GM23248 (cell line): ENCODE data around the gene UBASH3A. TPM values are rescaled to one million over a fixed set of nuclear protein-coding genes. Genes with fewer than 3 reads are reported as not detected.

Source experiments
- DNase-seq: peaks from one replicate; pipeline ENCODE4 v3.0.0-alpha.2; 2015
- H2AFZ ChIP-seq: fragments of 200-600 bp; sonication (generic); 2 replicates; pipeline ENCODE4 v1.6.1; 2016; ENCODE audit warnings: antibody characterized with exemption
- H3F3A ChIP-seq: fragments of 200-600 bp; sonication (generic); 2 replicates; pipeline ENCODE4 v1.6.1; 2016; ENCODE audit warnings: mild to moderate bottlenecking, antibody characterized with exemption, mixed run types; ENCODE audit not compliant: insufficient read depth
- H3K27ac ChIP-seq: fragments of 200-600 bp; sonication (generic); 2 replicates; pipeline ENCODE4 v1.5.1; 2016; ENCODE audit warnings: mild to moderate bottlenecking
- H3K27me3 ChIP-seq: fragments of 200-600 bp; sonication (generic); replicated peaks from 2 replicates; pipeline ENCODE4 v1.6.1; 2016; ENCODE audit warnings: mild to moderate bottlenecking; ENCODE audit not compliant: insufficient read depth
- H3K36me3 ChIP-seq: fragments of 200-600 bp; sonication (generic); 2 replicates; pipeline ENCODE4 v1.6.1; 2016; ENCODE audit warnings: low read depth, mild to moderate bottlenecking
- H3K4me1 ChIP-seq: fragments of 200-600 bp; sonication (generic); 2 replicates; pipeline ENCODE4 v1.6.1; 2016; ENCODE audit warnings: mild to moderate bottlenecking; ENCODE audit not compliant: insufficient read depth
- H3K4me2 ChIP-seq: fragments of 200-600 bp; sonication (generic); one replicate; pipeline ENCODE4 v1.6.1; 2016; ENCODE audit warnings: mild to moderate bottlenecking; ENCODE audit not compliant: unreplicated experiment
- H3K4me3 ChIP-seq: fragments of 200-600 bp; sonication (generic); 2 replicates; pipeline ENCODE4 v1.5.1; 2016; ENCODE audit warnings: mild to moderate bottlenecking
- H3K79me2 ChIP-seq: fragments of 200-600 bp; sonication (generic); 2 replicates; pipeline ENCODE4 v1.6.1; 2016; ENCODE audit warnings: mild to moderate bottlenecking; ENCODE audit not compliant: insufficient read depth
- H3K9ac ChIP-seq: fragments of 200-600 bp; sonication (generic); 2 replicates; pipeline ENCODE4 v1.6.1; 2016; ENCODE audit warnings: mild to moderate bottlenecking
- H3K9me2 ChIP-seq: fragments of 200-600 bp; sonication (generic); 2 replicates; pipeline ENCODE4 v1.6.1; 2016; ENCODE audit warnings: mixed run types, mild to moderate bottlenecking, moderate library complexity; ENCODE audit not compliant: insufficient read depth
- H3K9me3 ChIP-seq: fragments of 200-600 bp; sonication (generic); one replicate; pipeline ENCODE4 v1.6.1; 2017; ENCODE audit warnings: low read depth
- H4K20me1 ChIP-seq: fragments of 200-600 bp; sonication (generic); 2 replicates; pipeline ENCODE4 v1.6.0; 2016; ENCODE audit not compliant: insufficient read depth
- EZH2 ChIP-seq: fragments of 200-600 bp; sonication (generic); IDR thresholded peaks from 2 replicates; pipeline ENCODE4 v1.6.1; 2018; ENCODE audit warnings: antibody characterized with exemption, mild to moderate bottlenecking; ENCODE audit not compliant: insufficient read depth, poor library complexity, severe bottlenecking
- EZH2phosphoT487 ChIP-seq: fragments of 200-600 bp; sonication (generic); IDR thresholded peaks from 2 replicates; pipeline ENCODE4 v1.6.1; 2018; ENCODE audit warnings: antibody characterized with exemption, moderate library complexity, mild to moderate bottlenecking, low read depth; ENCODE audit not compliant: insufficient read depth
- WGBS, 2 experiments: methylation state at CpG; one replicate each; pipeline ENCODE4 v1.1.6; 2015 to 2017; ENCODE audit warnings: low lambda C conversion rate in 2 of 2, low coverage in 1 of 2; ENCODE audit errors: missing lambda C conversion rate in 2 of 2; 5-methylcytosine and 5-hydroxymethylcytosine counted together
- in situ Hi-C: fragments of 300-500 bp; cut with MboI; formaldehyde crosslinking; loops from 2 replicates; pipeline ENCODE4 v1.15.0; 2020
- polyA plus RNA-seq: library from polyadenylated mRNA; unstranded; fragments of >200 nt; fragmentation: Nextera tagmentation; extraction: Ambion mirVana; gene quantifications from 2 replicates; pipeline ENCODE4 v1.2.1, GENCODE V29; 2016
- total RNA-seq: library from RNA; depleted of rRNA; stranded (reverse); fragments of >200 nt; shearing (Covaris generic); gene quantifications from 2 replicates; pipeline ENCODE4 v1.2.3, GENCODE V29; 2014

Gene UBASH3A
- total and polyA plus RNA-seq, 2 experiments from 2014 or later, result not detected

GRCh38 chr21:42382915-42383314, 20.8 kb upstream of the UBASH3A start:
- Histone ChIP-seq H3K27me3 (peaks cover under 1% of the 10 kb centered on the region; the same call in 1 of the 2 replicates), H4K20me1 (no peaks in the 10 kb centered on the region), H3K4me3 (no peak overlapping the region), H3K4me2 (no peak overlapping the region), H3K27ac (no peak overlapping the region), H3K9ac (no peak overlapping the region), H3K9me3 (no peaks in the 10 kb centered on the region), H3K9me2 (no peaks in the 10 kb centered on the region), H2AFZ (no peak overlapping the region), H3K79me2 (no peaks in the 10 kb centered on the region), H3K36me3 (no peaks in the 10 kb centered on the region), H3F3A (no peaks in the 10 kb centered on the region), H3K4me1 (no peaks in the 10 kb centered on the region)
- TF ChIP-seq EZH2, result no peak
- TF ChIP-seq EZH2phosphoT487, result no peak
- no peak for DNase-seq
- in situ Hi-C loops, result no loop called here
- WGBS, 2 experiments, result 37 to 57% methylated on average over 4 to 6 of the region's 6 CpGs

- 35 to 49% methylated on average over 6 of the region's 6 CpGs for WGBS, 2 experiments
- no peaks in the 10 kb centered on the region for H3K4me1 ChIP-seq
- no peaks in the 10 kb centered on the region for H3F3A ChIP-seq
Measured at GRCh38 chr21:42383331-42383730, 20.4 kb upstream of the UBASH3A start.

DNA sequence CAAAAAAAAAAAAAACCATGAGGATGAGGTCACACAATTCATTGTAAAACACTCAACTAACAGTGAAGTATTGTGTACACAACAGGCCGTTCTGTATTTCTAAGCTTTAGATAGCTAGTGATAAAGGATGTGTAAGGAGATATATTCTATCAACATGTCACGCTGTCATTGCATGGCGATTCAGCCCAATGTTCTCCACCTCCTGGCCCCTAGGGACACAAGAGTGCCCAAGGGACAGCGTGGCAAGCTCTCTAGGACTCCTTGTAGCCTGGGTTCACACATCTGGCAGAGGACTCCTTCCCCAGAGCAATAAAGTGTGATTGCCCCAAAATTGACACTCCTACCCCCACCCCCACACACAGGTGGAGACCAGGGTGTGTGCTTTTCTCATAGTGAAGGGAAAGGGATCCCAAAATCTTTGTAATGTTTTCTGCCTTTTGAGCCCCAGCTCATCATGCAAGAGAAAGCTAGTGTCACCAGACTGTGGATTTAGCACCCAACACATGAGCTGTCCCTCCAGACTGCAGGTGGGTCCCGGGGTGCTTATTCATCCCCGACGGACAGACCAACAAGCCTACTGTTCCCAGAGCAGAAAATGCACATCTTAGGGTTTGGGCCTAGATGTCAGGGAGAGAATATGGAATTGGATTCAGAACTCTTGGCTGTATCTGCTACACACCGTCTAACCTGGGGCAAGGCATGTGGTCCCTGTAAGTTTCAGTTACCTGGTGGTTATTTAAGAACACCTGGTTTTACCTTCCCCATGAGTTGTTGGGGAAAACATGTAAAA, 19.4 kb upstream of the UBASH3A start:
- Histone ChIP-seq H4K20me1 (no peaks in the 10 kb centered on the region), H3K4me1 (no peaks in the 10 kb centered on the region), H3K36me3 (no peaks in the 10 kb centered on the region), H3K9me3 (no peaks in the 10 kb centered on the region), H3K9ac (no peak overlapping the region), H3K4me2 (no peak overlapping the region), H3K27ac (no peak overlapping the region), H3F3A (no peaks in the 10 kb centered on the region), H3K27me3 (0 out of 2 replicates have a peak, but pooled peaks cover 3% of the 10 kb centered on the region), H2AFZ (no peak overlapping the region), H3K79me2 (no peaks in the 10 kb centered on the region), H3K4me3 (no peak overlapping the region), H3K9me2 (no peaks in the 10 kb centered on the region)
- in situ Hi-C loops, result no loop called here
- TF ChIP-seq EZH2phosphoT487, result no peak
- no peak for TF ChIP-seq EZH2
- DNase-seq, result no peak
- 61 to 64% methylated on average over 8 of the region's 8 CpGs for WGBS, 2 experiments

More at GRCh38 chr21:42383331-42383730, 20.4 kb upstream of the UBASH3A start:
- H3K9me2 ChIP-seq, result no peaks in the 10 kb centered on the region
- no peak for DNase-seq
- 0 out of 2 replicates have a peak, but pooled peaks cover 3% of the 10 kb centered on the region for H3K27me3 ChIP-seq
- TF ChIP-seq EZH2phosphoT487 (no peak), EZH2 (no peak)
- no peak overlapping the region for H3K4me3 ChIP-seq
- no peaks in the 10 kb centered on the region for H4K20me1 ChIP-seq
- no peaks in the 10 kb centered on the region for H3K36me3 ChIP-seq
- H3K27ac ChIP-seq, result no peak overlapping the region
- no peak overlapping the region for H3K4me2 ChIP-seq
- no peaks in the 10 kb centered on the region for H3K79me2 ChIP-seq
- H2AFZ ChIP-seq, result no peak overlapping the region
- no peak overlapping the region for H3K9ac ChIP-seq
- in situ Hi-C loops, result no loop called here
- no peaks in the 10 kb centered on the region for H3K9me3 ChIP-seq

- Histone ChIP-seq H3F3A (no peaks in the 10 kb centered on the region), H3K4me1 (no peaks in the 10 kb centered on the region), H3K9me2 (no peaks in the 10 kb centered on the region), H3K4me2 (no peak overlapping the region), H3K9ac (no peak overlapping the region), H3K79me2 (no peaks in the 10 kb centered on the region), H3K4me3 (no peak overlapping the region), H3K27ac (no peak overlapping the region), H3K9me3 (no peaks in the 10 kb centered on the region), H3K27me3 (peaks cover 3% of the 10 kb centered on the region; the same call in 1 of the 2 replicates), H2AFZ (no peak overlapping the region), H3K36me3 (no peaks in the 10 kb centered on the region), H4K20me1 (no peaks in the 10 kb centered on the region)
- in situ Hi-C loops, result no loop called here
- WGBS, 2 experiments, result 34 to 39% methylated on average over 2 of the region's 2 CpGs
- TF ChIP-seq EZH2phosphoT487 (no peak), EZH2 (no peak)
- no peak for DNase-seq
Measured at GRCh38 chr21:42384989-42385388, 18.7 kb upstream of the UBASH3A start.
